ENCODE results near the gene PACRG. TPM values are rescaled to one million over a fixed set of nuclear protein-coding genes. Genes with fewer than 3 reads are reported as not detected.

PACRG gene
- total RNA-seq, 1 experiment from 2014 or later, result 0.44 TPM

GRCh38 chr6:163318071-163318786 lies 590.5 kb downstream of the PACRG start:
- H3K27me3 Mint-ChIP-seq (ENCODE audit: low read depth), result no peaks in the 10 kb centered on the region
- ATAC-seq (no peak), DNase-seq (ENCODE audit: low spot score) (no peak)
- H3K4me1 Mint-ChIP-seq, result no peaks in the 10 kb centered on the region
- no peaks in the 10 kb centered on the region for H3K36me3 Mint-ChIP-seq
- CTCF ChIA-PET, result no interaction called here
- no peaks in the 10 kb centered on the region for H3K9me3 Mint-ChIP-seq
- TF ChIP-seq ZNF512 (CRISPR knock-in tag; IDR thresholded peaks at IDR 0.05; ENCODE audit: borderline replicate concordance) (no peak), ZNF138 (CRISPR knock-in tag; conservative IDR thresholded peaks at IDR 0.05) (no peak), GABPB1 (CRISPR knock-in tag; IDR thresholded peaks at IDR 0.05) (no peak), MXD4 (CRISPR knock-in tag; IDR thresholded peaks at IDR 0.05; ENCODE audit: borderline replicate concordance) (no peak), E2F4 (CRISPR knock-in tag; IDR thresholded peaks at IDR 0.05; ENCODE audit: borderline replicate concordance, low read depth) (no peak), STAT6 (CRISPR knock-in tag; conservative IDR thresholded peaks at IDR 0.05; ENCODE audit: low read depth) (no peak), TEAD4 (CRISPR knock-in tag; IDR thresholded peaks at IDR 0.05) (no peak)
- POLR2A ChIA-PET, result interaction anchor here (0.6 kb wide), 1 partner anchor 30 kb away, joined by 3 read pairs; no protein-coding TSS in a partner anchor
- H3K4me3 Mint-ChIP-seq, result no peak overlapping the region
- H3K27ac Mint-ChIP-seq, result no peak overlapping the region

- Mint-ChIP-seq H3K27ac (no peak overlapping the region), H3K4me1 (no peaks in the 10 kb centered on the region), H3K9me3 (no peaks in the 10 kb centered on the region), H3K27me3 (ENCODE audit: low read depth) (no peaks in the 10 kb centered on the region), H3K36me3 (no peaks in the 10 kb centered on the region), H3K4me3 (no peak overlapping the region)
- no peak for DNase-seq (ENCODE audit: low spot score)
- CTCF ChIA-PET, result no interaction called here
- ATAC-seq, result no peak
- POLR2A ChIA-PET, result no interaction called here
- TF ChIP-seq NFE2L1 (CRISPR knock-in tag; IDR thresholded peaks at IDR 0.05) (no peak), PRRX2 (CRISPR knock-in tag; IDR thresholded peaks at IDR 0.05) (no peak), ZNF423 (CRISPR knock-in tag; IDR thresholded peaks at IDR 0.05) (no peak), MLX (CRISPR knock-in tag; IDR thresholded peaks at IDR 0.05) (no peak), ELF4 (CRISPR knock-in tag; IDR thresholded peaks at IDR 0.05; ENCODE audit: low read depth) (no peak), GTF2I (CRISPR knock-in tag; conservative IDR thresholded peaks at IDR 0.05) (no peak), ZNF425 (CRISPR knock-in tag; conservative IDR thresholded peaks at IDR 0.05) (no peak), ATF1 (CRISPR knock-in tag; IDR thresholded peaks at IDR 0.05) (no peak), E2F1 (CRISPR knock-in tag; IDR thresholded peaks at IDR 0.05) (no peak)
Measured at GRCh38 chr6:163319609-163320366, 592.0 kb downstream of the PACRG start.
